ENCODE data around the gene KDR. TPM values are rescaled to one million over a fixed set of nuclear protein-coding genes. Genes with fewer than 3 reads are reported as not detected.
A peak's percentile ranks its signal among the peaks of the same experiment; 100 is the strongest.

KDR gene
- total RNA-seq, 1 donor from 2014 or later, result 22.9 TPM

DNA sequence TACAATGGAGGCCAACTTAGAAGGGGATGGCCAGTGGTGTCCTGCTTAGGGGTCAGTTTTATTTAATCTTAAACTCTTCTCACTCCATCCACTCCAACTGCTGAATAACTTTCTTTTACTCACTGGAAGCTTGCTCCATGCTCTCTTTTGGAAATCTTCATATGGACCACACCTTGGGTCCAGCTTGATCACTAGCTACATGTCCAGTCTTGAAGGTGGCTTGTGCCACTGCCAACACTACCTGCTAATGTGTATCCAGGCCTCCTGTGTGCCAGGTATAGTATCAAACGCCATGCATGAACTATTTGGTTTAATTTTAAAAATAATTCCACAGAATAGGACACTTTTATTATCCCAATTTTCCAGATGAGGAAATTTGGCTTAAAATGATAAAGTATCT, 37.0 kb upstream of the KDR start:
- no peak overlapping the region for H3K4me3 ChIP-seq
- H3K4me1 ChIP-seq, result no peaks in the 10 kb centered on the region
- intact Hi-C loops (cut with DNase I), result no loop called here
- H3K36me3 ChIP-seq, result no peaks in the 10 kb centered on the region
- H3K27me3 ChIP-seq, result no peaks in the 10 kb centered on the region
- H3K27ac ChIP-seq, result no peak overlapping the region
- no peaks in the 10 kb centered on the region for H3K9me3 ChIP-seq
- TF ChIP-seq, protein P1, sequence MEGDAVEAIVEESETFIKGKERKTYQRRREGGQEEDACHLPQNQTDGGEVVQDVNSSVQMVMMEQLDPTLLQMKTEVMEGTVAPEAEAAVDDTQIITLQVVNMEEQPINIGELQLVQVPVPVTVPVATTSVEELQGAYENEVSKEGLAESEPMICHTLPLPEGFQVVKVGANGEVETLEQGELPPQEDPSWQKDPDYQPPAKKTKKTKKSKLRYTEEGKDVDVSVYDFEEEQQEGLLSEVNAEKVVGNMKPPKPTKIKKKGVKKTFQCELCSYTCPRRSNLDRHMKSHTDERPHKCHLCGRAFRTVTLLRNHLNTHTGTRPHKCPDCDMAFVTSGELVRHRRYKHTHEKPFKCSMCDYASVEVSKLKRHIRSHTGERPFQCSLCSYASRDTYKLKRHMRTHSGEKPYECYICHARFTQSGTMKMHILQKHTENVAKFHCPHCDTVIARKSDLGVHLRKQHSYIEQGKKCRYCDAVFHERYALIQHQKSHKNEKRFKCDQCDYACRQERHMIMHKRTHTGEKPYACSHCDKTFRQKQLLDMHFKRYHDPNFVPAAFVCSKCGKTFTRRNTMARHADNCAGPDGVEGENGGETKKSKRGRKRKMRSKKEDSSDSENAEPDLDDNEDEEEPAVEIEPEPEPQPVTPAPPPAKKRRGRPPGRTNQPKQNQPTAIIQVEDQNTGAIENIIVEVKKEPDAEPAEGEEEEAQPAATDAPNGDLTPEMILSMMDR (IDR thresholded peaks at IDR 0.05), result no peak
- no peak for DNase-seq (ENCODE audit: low spot score in 2 of 2)

DNA sequence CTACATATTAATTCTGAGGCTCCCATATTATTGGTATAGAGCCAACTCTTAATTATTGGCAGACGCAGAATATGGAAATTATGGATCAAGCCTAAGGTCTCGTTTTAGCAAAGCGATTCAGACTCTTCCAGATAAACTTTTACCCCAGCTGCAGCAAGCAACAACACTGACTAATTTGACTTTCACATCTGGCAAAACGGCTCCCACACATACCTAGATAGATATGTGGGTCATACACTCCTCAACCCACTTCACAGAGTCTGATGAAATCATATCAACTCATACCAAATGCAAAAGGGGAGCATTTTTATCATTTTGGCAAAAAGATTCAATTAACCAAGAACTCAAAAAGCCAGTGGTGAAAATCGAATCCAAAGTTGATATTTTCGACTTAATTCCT, 36.3 kb upstream of the KDR start:
- Histone ChIP-seq H3K9me3 (no peaks in the 10 kb centered on the region), H3K4me1 (no peaks in the 10 kb centered on the region), H3K36me3 (no peaks in the 10 kb centered on the region), H3K27ac (no peak overlapping the region), H3K27me3 (no peaks in the 10 kb centered on the region), H3K4me3 (no peak overlapping the region)
- DNase-seq (ENCODE audit: low spot score in 2 of 2), result no peak
- TF ChIP-seq, protein P1 (IDR thresholded peaks at IDR 0.05), result no peak
- intact Hi-C loops (cut with DNase I), result no loop called here

DNA sequence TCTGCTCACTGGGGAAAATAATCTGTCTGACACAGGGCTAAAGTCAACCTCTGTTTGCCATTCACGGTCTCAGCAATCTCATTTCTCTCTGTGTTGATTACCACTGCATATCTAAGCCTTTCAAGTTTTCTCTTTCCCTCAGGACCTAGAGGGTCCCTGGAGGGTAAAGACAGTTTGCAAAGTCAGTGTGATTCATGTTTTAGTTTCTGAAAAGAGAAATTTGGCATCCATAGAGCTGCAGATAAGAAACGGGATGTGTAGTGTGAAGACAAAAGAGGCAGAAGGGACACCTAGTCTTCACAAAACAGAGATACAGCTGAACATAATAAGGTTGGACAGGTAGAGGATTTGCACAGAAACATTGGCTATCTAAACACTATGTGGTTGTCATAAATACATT, 34.5 kb upstream of the KDR start:
- Histone ChIP-seq H3K4me3 (no peak overlapping the region), H3K4me1 (no peaks in the 10 kb centered on the region), H3K27me3 (no peaks in the 10 kb centered on the region), H3K9me3 (no peaks in the 10 kb centered on the region), H3K36me3 (no peaks in the 10 kb centered on the region), H3K27ac (no peak overlapping the region)
- TF ChIP-seq, protein P1 (IDR thresholded peaks at IDR 0.05), result no peak
- intact Hi-C loops (cut with DNase I), result no loop called here
- no peak for DNase-seq (ENCODE audit: low spot score in 2 of 2)

DNA sequence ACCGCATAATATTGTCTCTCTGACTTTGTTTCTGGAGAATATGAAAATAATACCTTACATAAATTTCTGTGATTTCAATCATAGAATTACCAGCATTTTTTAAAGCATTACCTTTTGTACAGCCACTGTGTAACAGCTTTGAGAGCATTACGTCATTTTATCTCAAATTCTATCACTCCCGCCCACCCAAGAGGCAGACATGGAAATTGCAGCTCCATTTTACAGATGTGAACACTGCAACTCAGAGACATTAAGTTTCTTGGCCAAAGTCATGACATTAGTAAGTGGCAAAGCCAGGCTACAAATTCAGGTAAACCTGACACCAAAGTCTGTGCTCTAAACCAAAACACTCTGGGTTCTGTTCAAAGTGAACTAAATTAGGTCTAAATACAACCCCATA, 33.6 kb upstream of the KDR start:
- intact Hi-C loops (cut with DNase I), result no loop called here
- Histone ChIP-seq H3K27me3 (no peaks in the 10 kb centered on the region), H3K4me3 (no peak overlapping the region), H3K4me1 (no peaks in the 10 kb centered on the region), H3K36me3 (no peaks in the 10 kb centered on the region), H3K27ac (no peak overlapping the region), H3K9me3 (no peaks in the 10 kb centered on the region)
- no peak for DNase-seq (ENCODE audit: low spot score in 2 of 2)
- TF ChIP-seq, protein P1 (IDR thresholded peaks at IDR 0.05), result no peak

DNA sequence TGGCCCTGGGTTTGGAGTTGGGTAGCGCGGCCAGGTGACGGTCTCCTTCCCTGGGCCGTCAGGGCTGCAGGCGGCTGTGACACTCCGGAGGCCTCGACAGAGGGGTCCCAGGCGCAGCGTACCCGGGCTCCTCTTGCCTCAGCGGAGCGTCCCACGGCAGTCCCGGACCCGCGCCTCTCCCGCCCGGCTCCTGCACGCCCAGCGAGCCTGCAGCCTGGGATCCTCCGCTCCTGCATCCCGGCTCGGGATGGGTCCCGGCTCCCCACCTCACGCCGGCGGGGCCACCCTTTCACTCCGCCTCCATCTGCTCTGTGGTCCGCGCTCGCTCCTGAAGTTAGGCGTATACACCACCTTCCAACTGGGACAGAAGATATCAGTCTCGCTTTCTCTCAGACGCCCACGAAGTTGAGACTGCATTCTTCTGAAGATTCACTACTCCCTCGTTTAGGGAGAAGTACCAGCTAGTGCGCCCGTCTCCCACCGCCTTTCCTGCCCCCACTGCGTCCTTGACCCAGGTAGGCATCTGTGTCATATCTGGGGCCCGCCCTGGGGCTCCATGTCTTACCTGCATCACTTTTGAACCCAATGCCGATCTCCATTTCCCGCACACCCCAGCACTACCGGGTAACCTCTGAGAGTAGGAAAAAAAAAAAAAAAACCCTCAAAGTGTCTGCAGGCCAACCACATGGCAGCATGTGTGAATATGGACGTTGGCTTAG, 32.3 kb upstream of the KDR start:
- DNase-seq (ENCODE audit: low spot score in 2 of 2), result no peak
- Histone ChIP-seq H3K27me3 (no peaks in the 10 kb centered on the region), H3K9me3 (peaks cover 0 to 5% of the 10 kb centered on the region in 2 donors), H3K27ac (no peak overlapping the region), H3K4me3 (peak overlapping the region in 1 of 2 donors; percentile 25), H3K36me3 (no peaks in the 10 kb centered on the region), H3K4me1 (no peaks in the 10 kb centered on the region)
- intact Hi-C loops (cut with DNase I), result no loop called here
- TF ChIP-seq, protein P1 (IDR thresholded peaks at IDR 0.05), result no peak

DNA sequence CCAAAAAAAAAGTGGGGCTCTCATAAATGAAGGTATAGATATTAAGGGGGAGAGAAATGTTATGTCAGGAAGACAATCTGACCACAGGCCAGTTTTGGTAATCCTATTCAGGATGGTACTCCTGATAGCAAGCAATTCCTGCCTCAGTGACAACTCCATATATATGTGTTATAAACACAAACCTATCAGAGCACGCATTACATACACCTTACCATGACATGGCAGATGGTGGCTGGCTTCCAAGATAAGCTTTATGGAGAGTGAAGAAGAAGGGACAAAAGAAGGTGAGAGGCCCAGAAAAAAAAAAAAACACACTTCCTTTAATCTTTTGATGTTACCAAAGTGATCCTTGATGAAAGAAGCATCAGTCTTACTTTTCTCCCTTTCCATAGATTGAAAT, 29.5 kb upstream of the KDR start:
- Histone ChIP-seq H3K9me3 (peaks cover 0 to 8% of the 10 kb centered on the region in 2 donors), H3K4me1 (no peaks in the 10 kb centered on the region), H3K27ac (no peak overlapping the region), H3K36me3 (no peaks in the 10 kb centered on the region), H3K4me3 (no peak overlapping the region), H3K27me3 (no peaks in the 10 kb centered on the region)
- TF ChIP-seq, protein P1 (IDR thresholded peaks at IDR 0.05), result no peak
- no peak for DNase-seq (ENCODE audit: low spot score in 2 of 2)
- intact Hi-C loops (cut with DNase I), result no loop called here
